ENCODE data around the gene NHERF1. TPM values are rescaled to one million over a fixed set of nuclear protein-coding genes. Genes with fewer than 3 reads are reported as not detected.

The NHERF1 gene
- total RNA-seq, 2 experiments from 2014 or later, result 254 to 281 TPM

- H3K9me3 Mint-ChIP-seq, result no peaks in the 10 kb centered on the region
- H3K36me3 Mint-ChIP-seq (ENCODE audit: low read depth), result peaks cover 13% of the 10 kb centered on the region
- DNase-seq, result peak; percentile 39
- CTCF ChIA-PET, result interaction anchor here (0.6 to 4.2 kb wide), 30 partner anchors 8 to 417 kb away, joined by 3 to 58 read pairs (median 4); partner anchors contain the start of gene NAT9
- peaks cover 18% of the 10 kb centered on the region for H3K27me3 Mint-ChIP-seq
- POLR2A ChIA-PET, result interaction anchor here (3.0 kb wide), 1 partner anchor 80 kb away, joined by 13 read pairs; no protein-coding TSS in a partner anchor
- peak within 1 kb of the TSS; percentile 83 for H3K4me3 Mint-ChIP-seq
- H3K27ac Mint-ChIP-seq, result peak within 1 kb of the TSS; percentile 91
- H3K4me1 Mint-ChIP-seq, result peaks cover 55% of the 10 kb centered on the region
These were observed 11.7 kb upstream of the NHERF1 start, which contains the start of gene RAB37 for GRCh38 chr17:74736513-74737298. TSS of gene RAB37 (plus strand) at chr17:74737256. CDS start at chr17:74737273, 17 bp downstream.

GRCh38 chr17:74737299-74738050 is 11.0 kb upstream of the NHERF1 start:
- Mint-ChIP-seq H3K9me3 (no peaks in the 10 kb centered on the region), H3K36me3 (ENCODE audit: low read depth) (peaks cover 13% of the 10 kb centered on the region), H3K4me1 (peaks cover 62% of the 10 kb centered on the region), H3K4me3 (peak overlapping the region; percentile 83), H3K27ac (peak overlapping the region; percentile 91), H3K27me3 (peaks cover 18% of the 10 kb centered on the region)
- DNase-seq, result peak; percentile 58
- ChIA-PET CTCF (interaction anchor here (0.7 to 4.2 kb wide), 19 partner anchors 9 to 369 kb away, joined by 3 to 58 read pairs (median 5); partner anchors contain the start of genes FDXR and NAT9), POLR2A (interaction anchor here (3.0 kb wide), 1 partner anchor 80 kb away, joined by 13 read pairs; no protein-coding TSS in a partner anchor)

- Mint-ChIP-seq H3K27ac (peak overlapping the region; percentile 91), H3K36me3 (ENCODE audit: low read depth) (peaks cover 13% of the 10 kb centered on the region), H3K4me1 (peaks cover 71% of the 10 kb centered on the region), H3K27me3 (peaks cover 18% of the 10 kb centered on the region), H3K4me3 (peak overlapping the region; percentile 83), H3K9me3 (no peaks in the 10 kb centered on the region)
- ChIA-PET POLR2A (interaction anchor here (3.0 kb wide), 1 partner anchor 81 kb away, joined by 13 read pairs; no protein-coding TSS in a partner anchor), CTCF (interaction anchor here (0.5 to 4.2 kb wide), 25 partner anchors 8 to 558 kb away, joined by 3 to 58 read pairs (median 5); partner anchors contain the start of genes FDXR and NAT9)
- DNase-seq, result peak; percentile 87
These were observed 10.1 kb upstream of the NHERF1 start for GRCh38 chr17:74738051-74738996.

GRCh38 chr17:74739227-74739831 is 9.1 kb upstream of the NHERF1 start:
- POLR2A ChIA-PET, result no interaction called here

GRCh38 chr17:74740173-74740572 is 8.3 kb upstream of the NHERF1 start:
- Mint-ChIP-seq H3K27me3 (peaks cover 7% of the 10 kb centered on the region), H3K9me3 (peaks cover 4% of the 10 kb centered on the region), H3K36me3 (ENCODE audit: low read depth) (peaks cover 19% of the 10 kb centered on the region), H3K4me1 (peaks cover 87% of the 10 kb centered on the region), H3K27ac (peak overlapping the region; percentile 96), H3K4me3 (peak overlapping the region; percentile 25)
- DNase-seq, result no peak
- POLR2A ChIA-PET, result no interaction called here
- CTCF ChIA-PET, result interaction anchor here (1.0 to 2.7 kb wide), 2 partner anchors 31 to 88 kb away, joined by 3 to 11 read pairs; no protein-coding TSS in a partner anchor

More at GRCh38 chr17:74739227-74739831, 9.1 kb upstream of the NHERF1 start:
- CTCF ChIA-PET, result interaction anchor here (0.7 to 4.2 kb wide), 8 partner anchors 19 to 359 kb away, joined by 3 to 58 read pairs (median 6); partner anchors contain the start of gene NAT9
- Mint-ChIP-seq H3K4me3 (peak overlapping the region; percentile 83), H3K36me3 (ENCODE audit: low read depth) (peaks cover 19% of the 10 kb centered on the region), H3K27ac (peak overlapping the region; percentile 91), H3K4me1 (peaks cover 81% of the 10 kb centered on the region), H3K9me3 (peaks cover 4% of the 10 kb centered on the region), H3K27me3 (peaks cover 16% of the 10 kb centered on the region)
- DNase-seq, result peak; percentile 39

- DNase-seq, result no peak
- H3K27ac Mint-ChIP-seq, result peak overlapping the region; percentile 96
- H3K9me3 Mint-ChIP-seq, result peaks cover 4% of the 10 kb centered on the region
- peaks cover 85% of the 10 kb centered on the region for H3K4me1 Mint-ChIP-seq
- ChIA-PET CTCF (interaction anchor here (2.1 to 2.7 kb wide), 2 partner anchors 30 to 83 kb away, joined by 11 to 14 read pairs; no protein-coding TSS in a partner anchor), POLR2A (no interaction called here)
- peaks cover 4% of the 10 kb centered on the region for H3K27me3 Mint-ChIP-seq
- H3K4me3 Mint-ChIP-seq, result no peak overlapping the region
- H3K36me3 Mint-ChIP-seq (ENCODE audit: low read depth), result peaks cover 19% of the 10 kb centered on the region
These were observed 7.6 kb upstream of the NHERF1 start for GRCh38 chr17:74740641-74741387.

GRCh38 chr17:74742153-74742515 is 6.3 kb upstream of the NHERF1 start:
- H3K4me1 Mint-ChIP-seq, result peaks cover 91% of the 10 kb centered on the region
- peaks cover 4% of the 10 kb centered on the region for H3K9me3 Mint-ChIP-seq
- CTCF ChIA-PET, result interaction anchor here (0.6 to 2.7 kb wide), 10 partner anchors 10 to 1522 kb away, joined by 3 to 14 read pairs (median 4); no protein-coding TSS in a partner anchor
- H3K36me3 Mint-ChIP-seq (ENCODE audit: low read depth), result peaks cover 19% of the 10 kb centered on the region
- H3K27me3 Mint-ChIP-seq, result no peaks in the 10 kb centered on the region
- POLR2A ChIA-PET, result interaction anchor here (0.6 kb wide), 1 partner anchor 10 kb away, joined by 4 read pairs; no protein-coding TSS in a partner anchor
- peak; percentile 82 for DNase-seq
- H3K27ac Mint-ChIP-seq, result peak overlapping the region; percentile 96
- H3K4me3 Mint-ChIP-seq, result peak overlapping the region; percentile 67

- ChIA-PET POLR2A (no interaction called here), CTCF (interaction anchor here (0.6 to 2.7 kb wide), 7 partner anchors 28 to 1523 kb away, joined by 3 to 14 read pairs (median 6); no protein-coding TSS in a partner anchor)
- peak overlapping the region; percentile 67 for H3K4me3 Mint-ChIP-seq
- H3K27me3 Mint-ChIP-seq, result no peaks in the 10 kb centered on the region
- peak overlapping the region; percentile 96 for H3K27ac Mint-ChIP-seq
- no peak for DNase-seq
- H3K36me3 Mint-ChIP-seq (ENCODE audit: low read depth), result peaks cover 18% of the 10 kb centered on the region
- peaks cover 4% of the 10 kb centered on the region for H3K9me3 Mint-ChIP-seq
- H3K4me1 Mint-ChIP-seq, result peaks cover 93% of the 10 kb centered on the region
These were observed 5.4 kb upstream of the NHERF1 start for GRCh38 chr17:74742978-74743545.

GRCh38 chr17:74743755-74744154 is 4.7 kb upstream of the NHERF1 start:
- POLR2A ChIA-PET, result no interaction called here
- peak overlapping the region; percentile 32 for H3K4me3 Mint-ChIP-seq

GRCh38 chr17:74744349-74744713 is 4.1 kb upstream of the NHERF1 start:
- peaks cover 4% of the 10 kb centered on the region for H3K9me3 Mint-ChIP-seq
- no peaks in the 10 kb centered on the region for H3K27me3 Mint-ChIP-seq
- H3K36me3 Mint-ChIP-seq (ENCODE audit: low read depth), result peaks cover 14% of the 10 kb centered on the region
- no peak for DNase-seq
- H3K27ac Mint-ChIP-seq, result peak overlapping the region; percentile 96
- peaks cover 80% of the 10 kb centered on the region for H3K4me1 Mint-ChIP-seq
- peak overlapping the region; percentile 26 for H3K4me3 Mint-ChIP-seq
- CTCF ChIA-PET, result interaction anchor here (0.7 to 4.7 kb wide), 13 partner anchors 8 to 121 kb away, joined by 3 to 38 read pairs (median 7); partner anchors contain the start of genes GRIN2C and NAT9
- POLR2A ChIA-PET, result no interaction called here

More at GRCh38 chr17:74743755-74744154, 4.7 kb upstream of the NHERF1 start:
- Mint-ChIP-seq H3K27ac (peak overlapping the region; percentile 96), H3K4me1 (peaks cover 86% of the 10 kb centered on the region), H3K9me3 (peaks cover 4% of the 10 kb centered on the region), H3K36me3 (ENCODE audit: low read depth) (peaks cover 17% of the 10 kb centered on the region), H3K27me3 (no peaks in the 10 kb centered on the region)
- CTCF ChIA-PET, result interaction anchor here (0.7 to 4.7 kb wide), 7 partner anchors 8 to 116 kb away, joined by 3 to 38 read pairs (median 4); partner anchors contain the start of genes GRIN2C and NAT9
- DNase-seq, result no peak
